A673 (cell line): ENCODE measurements around the gene SLC22A3.
A peak's percentile ranks its signal among the peaks of the same experiment; 100 is the strongest.

ENCODE experiments used
- EZH2 ChIP-seq: fragments of 200-600 bp; sonication (generic); IDR thresholded peaks from 2 replicates; pipeline ENCODE4 v1.6.1; 2017; ENCODE audit warnings: borderline replicate concordance, low read depth, mild to moderate bottlenecking, mixed read lengths, antibody characterized with exemption, low read length; ENCODE audit not compliant: poor library complexity, severe bottlenecking
- TF ChIP-seq, protein P1 (sequence below): fragments of 300-800, 200-600 bp; sonication (generic); conservative IDR thresholded peaks from 2 replicates; pipeline ENCODE4 v1.5.1; 2017; ENCODE audit warnings: low read depth, mild to moderate bottlenecking, antibody characterized with exemption, low read length, moderate library complexity, mixed read lengths

DNA sequence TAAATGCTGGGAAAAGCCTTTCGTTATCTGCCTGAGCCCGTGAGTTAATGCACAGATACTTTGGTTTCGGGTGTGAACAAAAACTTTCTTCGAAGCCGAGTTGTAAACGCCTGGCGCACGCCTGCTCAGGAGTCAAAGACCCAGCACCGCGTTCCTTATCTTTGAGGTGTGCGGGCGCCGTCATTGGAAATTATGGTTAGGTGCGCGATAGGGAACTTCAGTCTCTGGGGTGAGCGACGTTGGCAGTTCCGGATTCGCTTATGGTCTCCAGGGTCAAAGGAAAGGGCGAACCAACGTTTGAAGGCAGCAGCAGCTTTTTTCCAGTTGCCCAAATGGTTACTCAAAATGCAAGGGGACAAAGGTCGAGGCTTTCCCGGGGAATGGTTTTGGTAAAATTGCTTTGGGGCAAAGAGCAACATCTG, 853 bp downstream of the SLC22A3 start:
- TF ChIP-seq, protein P1, sequence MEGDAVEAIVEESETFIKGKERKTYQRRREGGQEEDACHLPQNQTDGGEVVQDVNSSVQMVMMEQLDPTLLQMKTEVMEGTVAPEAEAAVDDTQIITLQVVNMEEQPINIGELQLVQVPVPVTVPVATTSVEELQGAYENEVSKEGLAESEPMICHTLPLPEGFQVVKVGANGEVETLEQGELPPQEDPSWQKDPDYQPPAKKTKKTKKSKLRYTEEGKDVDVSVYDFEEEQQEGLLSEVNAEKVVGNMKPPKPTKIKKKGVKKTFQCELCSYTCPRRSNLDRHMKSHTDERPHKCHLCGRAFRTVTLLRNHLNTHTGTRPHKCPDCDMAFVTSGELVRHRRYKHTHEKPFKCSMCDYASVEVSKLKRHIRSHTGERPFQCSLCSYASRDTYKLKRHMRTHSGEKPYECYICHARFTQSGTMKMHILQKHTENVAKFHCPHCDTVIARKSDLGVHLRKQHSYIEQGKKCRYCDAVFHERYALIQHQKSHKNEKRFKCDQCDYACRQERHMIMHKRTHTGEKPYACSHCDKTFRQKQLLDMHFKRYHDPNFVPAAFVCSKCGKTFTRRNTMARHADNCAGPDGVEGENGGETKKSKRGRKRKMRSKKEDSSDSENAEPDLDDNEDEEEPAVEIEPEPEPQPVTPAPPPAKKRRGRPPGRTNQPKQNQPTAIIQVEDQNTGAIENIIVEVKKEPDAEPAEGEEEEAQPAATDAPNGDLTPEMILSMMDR, result no peak
- peak; percentile 69 for TF ChIP-seq EZH2
